ENCODE data around the gene CFAP100.

CFAP100 gene

GRCh38 chr3:126349071-126349470, 45.6 kb upstream of the CFAP100 start:
- TF ChIP-seq ZFX (IDR thresholded peaks at IDR 0.05; ENCODE audit: borderline replicate concordance) (no peak), CTCF (IDR thresholded peaks at IDR 0.05) (no peak)
- H3K27ac ChIP-seq = no peak overlapping the region

GRCh38 chr3:126349611-126350501, 44.9 kb upstream of the CFAP100 start:
- TF ChIP-seq CTCF (IDR thresholded peaks at IDR 0.05) (no peak), ZFX (IDR thresholded peaks at IDR 0.05; ENCODE audit: borderline replicate concordance) (no peak)
- no peak overlapping the region for H3K27ac ChIP-seq

- H3K27ac ChIP-seq = no peak overlapping the region
- no peak for TF ChIP-seq ZFX (IDR thresholded peaks at IDR 0.05; ENCODE audit: borderline replicate concordance)
- TF ChIP-seq CTCF (IDR thresholded peaks at IDR 0.05) = no peak
Measured at GRCh38 chr3:126350502-126351085, 44.1 kb upstream of the CFAP100 start.

GRCh38 chr3:126351086-126351770, 43.5 kb upstream of the CFAP100 start:
- H3K27ac ChIP-seq = no peak overlapping the region
- TF ChIP-seq ZFX (IDR thresholded peaks at IDR 0.05; ENCODE audit: borderline replicate concordance) (no peak), CTCF (IDR thresholded peaks at IDR 0.05) (no peak)

GRCh38 chr3:126351771-126352475, 42.8 kb upstream of the CFAP100 start:
- TF ChIP-seq CTCF (IDR thresholded peaks at IDR 0.05) (peak; percentile 13; the same call in 1 of the 2 replicates), ZFX (IDR thresholded peaks at IDR 0.05; ENCODE audit: borderline replicate concordance) (no peak)
- no peak overlapping the region for H3K27ac ChIP-seq

- H3K27ac ChIP-seq = no peak overlapping the region
- TF ChIP-seq ZFX (IDR thresholded peaks at IDR 0.05; ENCODE audit: borderline replicate concordance) = no peak
- TF ChIP-seq CTCF (IDR thresholded peaks at IDR 0.05) = no peak
Measured at GRCh38 chr3:126352476-126353454, 41.9 kb upstream of the CFAP100 start.
